Heart right ventricle (tissue), 16 donors: ENCODE measurements around the gene TTLL12. TPM values are rescaled to one million over a fixed set of nuclear protein-coding genes. Genes with fewer than 3 reads are reported as not detected.

ENCODE experiments used
- ATAC-seq, 8 donors: fragments of 200-7000 bp; cut with Tn5 transposase; one replicate each; pipeline ENCODE4 v1.9.1; 2020; ENCODE audit warnings: mild to moderate bottlenecking in 8 of 8, moderate library complexity in 8 of 8, moderate number of reproducible peaks in 1 of 8
- DNase-seq, 2 donors: peaks; one replicate each; pipeline ENCODE4 v3.0.0-alpha.2; 2020
- H3K27ac ChIP-seq, 10 donors: fragments of 200-600 bp; sonication (generic) in 2 of 10; one replicate each; pipeline versions ENCODE4 v1.5.0 to v1.8.0; 2020 to 2022; ENCODE audit warnings: mild to moderate bottlenecking in 3 of 10
- H3K27me3 ChIP-seq, 7 donors: fragments of 200-600 bp; one replicate each; pipeline ENCODE4 v1.8.0; 2021 to 2022; ENCODE audit warnings: mild to moderate bottlenecking in 2 of 7
- H3K36me3 ChIP-seq, 9 donors: fragments of 200-600 bp; sonication (generic) in 1 of 9; one replicate each; pipeline versions ENCODE4 v1.5.0 to v1.8.0; 2020 to 2022; ENCODE audit warnings: mild to moderate bottlenecking in 2 of 9
- H3K4me1 ChIP-seq, 9 donors: fragments of 200-600 bp; sonication (generic) in 1 of 9; one replicate each; pipeline versions ENCODE4 v1.5.0 to v1.8.0; 2020 to 2022; ENCODE audit warnings: mild to moderate bottlenecking in 4 of 9
- H3K4me3 ChIP-seq, 10 donors: fragments of 200-600 bp; sonication (generic) in 2 of 10; one replicate each; pipeline versions ENCODE4 v1.5.0 to v1.8.0; 2020 to 2022; ENCODE audit warnings: mild to moderate bottlenecking in 7 of 10, moderate library complexity in 2 of 10
- H3K9me3 ChIP-seq, 11 donors: fragments of 200-600 bp in 10 of 11; sonication (generic) in 2 of 11; one replicate each; pipeline versions ENCODE4 v1.5.0 to v1.8.0; 2013 to 2022; ENCODE audit warnings: mild to moderate bottlenecking in 2 of 11, control low read depth in 1 of 11, moderate library complexity in 1 of 11
- CTCF ChIP-seq, 9 donors: fragments of 200-600 bp; sonication (generic) in 2 of 9; IDR thresholded peaks; one replicate each; pipeline versions ENCODE4 v1.5.0 to v1.8.0; 2021 to 2022; ENCODE audit warnings: antibody characterized with exemption in 9 of 9, mild to moderate bottlenecking in 5 of 9, moderate library complexity in 1 of 9
- WGBS, 2 donors: extraction: QIAGEN DNeasy Blood & Tissue Kit; methylation state at CpG; one replicate each; pipeline ENCODE4 v1.1.7; 2013; ENCODE audit warnings: inconsistent platforms in 1 of 2; 5-methylcytosine and 5-hydroxymethylcytosine counted together
- intact Hi-C, 10 donors: fragments of 100-400 bp; cut with DNase I; formaldehyde crosslinking; loops; one replicate each; pipeline versions ENCODE4 v1.11.1 to v1.14.2; 2022
- polyA plus RNA-seq, 2 donors: library from polyadenylated mRNA; stranded (reverse); fragments of 200-250 nt; gene quantifications; one replicate each; pipeline ENCODE4 v1.2.3, GENCODE V29; 2013
- total RNA-seq, 10 donors: library from RNA; stranded (reverse); fragmentation: NEBNext Ultra II Directional in 3 of 10; extraction: Animal tissue kit (Norgen Biotek cat#: 25700) in 3 of 10; gene quantifications; one replicate each; pipeline versions ENCODE4 v1.2.1 to v1.2.4, GENCODE V29; 2021 to 2023
- donor health status: Arrhythmogenic right ventricular cardiomyopathy.
- donor health status: ischemic (EF 13 %, LVEDD 7.1; RV severe dilation, severe dysfunction).
- donor health status: healthy with polysubstance abuse.
- donor health status: DM: no; HTN: yes; CAD: no.
- donor health status: DM: no; HTN: no; CAD: no.
- donor health status: ischemic (EF 25% LVEDD 6.9; RV normal size, moderate dysfunction).
- donor health status: ischemic (EF 25% LVEDD 5.7; RV mildly dilated, moderate dysfunction).
- donor health status: healthy.
- donor health status: DM: yes; HTN: yes; CAD: no.
- donor health status: Ischemic cardiomyopathy.
- donor health status: ischemic (EF 35%, LVEDD 5.7; RV mildly dilated, moderate dysfunction).
- donor health status: nonischemic (EF 11% LVEDD 7.7; RV severe dilation, severe dysfunction).
- donor health status: DM: yes; HTN: yes; CAD: no.
- donor health status: PGD.
- donor health status: ischemic (EF 29% LVEDD 5.4; RV normal size, mild dysfunction).
- donor health status: nonischemic (EF 23%, LVEDD 6.1; RV moderate dilation, normal function).

Gene TTLL12
- total and polyA plus RNA-seq, 12 donors = 8.0 to 18.9 (median 9.6) TPM

DNA sequence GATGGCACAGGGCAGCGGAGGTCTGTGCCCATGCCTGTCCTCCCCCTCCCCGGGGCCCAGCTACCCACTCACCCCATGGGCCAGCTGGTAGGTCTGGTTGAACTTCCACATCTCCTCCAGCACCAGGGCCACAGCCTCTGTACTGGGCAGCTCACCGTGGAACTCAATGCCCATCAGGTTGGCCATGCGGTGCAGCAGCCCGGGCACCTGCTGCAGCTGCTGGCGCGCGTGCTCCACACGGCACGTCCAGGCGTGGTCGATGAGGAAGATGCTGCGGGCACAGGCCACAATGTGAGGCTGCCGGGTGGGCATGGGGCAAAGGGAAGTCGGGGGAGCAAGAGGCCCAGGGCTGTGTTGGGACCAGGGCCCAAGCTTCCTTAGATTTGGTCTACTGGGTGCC lies 6.3 kb downstream of the TTLL12 start:
- H3K4me1 ChIP-seq = peaks cover 2 to 19% (median 5%) of the 10 kb centered on the region in 9 donors
- H3K27me3 ChIP-seq = no peaks in the 10 kb centered on the region
- H3K36me3 ChIP-seq = peaks cover 0 to 40% (median 11%) of the 10 kb centered on the region in 9 donors
- ATAC-seq (no peak), DNase-seq (no peak)
- no peak overlapping the region for H3K27ac ChIP-seq
- WGBS, 2 donors = 94 to 96% methylated on average over 15 of the region's 15 CpGs
- no peaks in the 10 kb centered on the region for H3K9me3 ChIP-seq
- intact Hi-C loops = no loop called here
- TF ChIP-seq CTCF (IDR thresholded peaks at IDR 0.05) = no peak
- H3K4me3 ChIP-seq = no peak overlapping the region

GRCh38 chr22:43179911-43180195 lies 7.1 kb downstream of the TTLL12 start:
- no peak for TF ChIP-seq CTCF (IDR thresholded peaks at IDR 0.05)
- intact Hi-C loops = no loop called here
- H3K27ac ChIP-seq = no peak overlapping the region
- no peak overlapping the region for H3K4me3 ChIP-seq
- peaks cover 0 to 13% (median 0%) of the 10 kb centered on the region in 9 donors for H3K4me1 ChIP-seq
- H3K9me3 ChIP-seq = no peaks in the 10 kb centered on the region
- H3K27me3 ChIP-seq = no peaks in the 10 kb centered on the region
- ATAC-seq (no peak), DNase-seq (no peak)
- peaks cover 0 to 48% (median 11%) of the 10 kb centered on the region in 9 donors for H3K36me3 ChIP-seq
- WGBS, 2 donors = 97 to 99% methylated on average over 15 of the region's 15 CpGs

- Histone ChIP-seq H3K27ac (no peak overlapping the region), H3K27me3 (no peaks in the 10 kb centered on the region), H3K4me3 (no peak overlapping the region), H3K4me1 (peaks cover 0 to 8% (median 0%) of the 10 kb centered on the region in 9 donors), H3K36me3 (peaks cover 0 to 53% (median 12%) of the 10 kb centered on the region in 9 donors), H3K9me3 (no peaks in the 10 kb centered on the region)
- no peak for ATAC-seq
- TF ChIP-seq CTCF (IDR thresholded peaks at IDR 0.05) = no peak
- intact Hi-C loops = no loop called here
- DNase-seq = no peak
- WGBS, 2 donors = 95% methylated on average over 25 of the region's 25 CpGs
Measured at GRCh38 chr22:43179146-43179910, 7.6 kb downstream of the TTLL12 start.

DNA sequence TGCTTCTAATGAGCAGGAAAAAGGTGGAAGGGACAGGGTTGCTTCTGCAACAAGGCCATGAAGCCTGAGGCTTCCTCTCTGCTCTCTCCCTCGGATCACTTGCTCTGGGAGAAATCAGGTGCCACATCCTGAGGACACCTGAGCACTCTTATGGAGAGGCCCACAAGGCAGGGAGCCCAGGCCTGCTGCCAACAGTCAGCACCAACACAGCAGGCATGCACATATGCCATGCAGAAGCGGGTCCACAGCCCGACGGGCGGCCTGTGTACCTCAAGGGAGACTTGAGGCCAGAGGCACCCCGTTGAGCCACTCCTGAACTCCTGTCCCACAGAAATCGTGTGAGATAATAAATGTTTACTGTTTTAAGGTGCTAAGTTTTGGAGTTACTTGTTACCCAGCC lies 9.5 kb downstream of the TTLL12 start:
- no peak for ATAC-seq
- Histone ChIP-seq H3K9me3 (no peaks in the 10 kb centered on the region), H3K4me1 (no peaks in the 10 kb centered on the region), H3K27ac (no peak overlapping the region), H3K36me3 (peaks cover 0 to 72% (median 23%) of the 10 kb centered on the region in 9 donors), H3K27me3 (no peaks in the 10 kb centered on the region), H3K4me3 (no peak overlapping the region)
- WGBS, 2 donors = 87 to 93% methylated on average over 7 of the region's 7 CpGs
- DNase-seq = no peak
- no peak for TF ChIP-seq CTCF (IDR thresholded peaks at IDR 0.05)
- intact Hi-C loops = no loop called here
